GM12878 (cell line): ENCODE data around the gene MARCHF9. TPM values are rescaled to one million over a fixed set of nuclear protein-coding genes. Genes with fewer than 3 reads are reported as not detected.

Experiments
- ATAC-seq: fragments of 200-7000 bp; cut with Tn5 transposase; 3 replicates; pipeline ENCODE4 v1.9.1; 2020; ENCODE audit warnings: mild to moderate bottlenecking, moderate library complexity
- BruUV-seq: library from RNA; stranded (reverse); fragments of 400-500 nt; replicated peaks from 2 replicates; lab custom pipeline; 2021; lab: Mats Ljungman, UMichigan
- CTCF ChIA-PET: fragments of 300-600 bp; sonication (Branson Sonifier 250); formaldehyde crosslinking; extraction: SDS; loops from one replicate; lab custom pipeline; 2021; ENCODE audit warnings: inconsistent platforms; lab: Yijun Ruan, JAX
- POLR2A ChIA-PET: fragments of 350-600 bp; formaldehyde crosslinking; extraction: SDS; loops from one replicate; lab custom pipeline; 2021; ENCODE audit warnings: inconsistent platforms; lab: Charles Lee
- RAD21 ChIA-PET: fragments of 300-600 bp; sonication (Branson Sonifier 250); formaldehyde crosslinking; loops from one replicate; lab custom pipeline; 2023; ENCODE audit warnings: antibody characterized with exemption; ENCODE audit not compliant: unreplicated experiment; lab: Charles Lee
- SMC1A ChIA-PET: fragments of 300-600 bp; sonication (Branson Sonifier 250); formaldehyde crosslinking; loops from one replicate; lab custom pipeline; 2023; ENCODE audit not compliant: unreplicated experiment, uncharacterized antibody; lab: Charles Lee
- DNase-seq: peaks from one replicate; pipeline ENCODE4 v3.0.0-alpha.2; 2011; ENCODE audit warnings: low read depth, low spot score
- FAIRE-seq: peaks from 3 replicates; lab custom pipeline; 2011; peaks lifted over from hg19 to GRCh38; lab: Jason Lieb, UNC
- H2AFZ ChIP-seq: 2 replicates; pipeline ENCODE4 v1.6.0; 2011; ENCODE audit warnings: low read depth, low read length, control low read depth; ENCODE audit not compliant: control insufficient read depth
- H3K27ac ChIP-seq: 2 replicates; pipeline ENCODE4 v1.5.1; 2011; ENCODE audit warnings: control low read depth; ENCODE audit not compliant: control insufficient read depth, insufficient read depth
- H3K27me3 ChIP-seq, 2 experiments: replicated peaks in 1 of 2; 2 replicates each; pipeline versions ENCODE4 v1.6.0 to v1.6.1; 2011; ENCODE audit warnings: low read length in 1 of 2; ENCODE audit not compliant: control insufficient read depth in 2 of 2, insufficient read depth in 2 of 2
- H3K36me3 ChIP-seq, 2 experiments: 2 replicates each; pipeline ENCODE4 v1.5.1; 2011; ENCODE audit warnings: low read length in 1 of 2; ENCODE audit not compliant: control insufficient read depth in 2 of 2, insufficient read depth in 2 of 2
- H3K4me1 ChIP-seq: 2 replicates; pipeline ENCODE4 v1.6.1; 2011; ENCODE audit warnings: mild to moderate bottlenecking, low read length, moderate library complexity, mixed read lengths; ENCODE audit not compliant: control insufficient read depth, insufficient read depth
- H3K4me2 ChIP-seq: 2 replicates; pipeline ENCODE4 v1.6.0; 2011; ENCODE audit warnings: control low read depth; ENCODE audit not compliant: control insufficient read depth, insufficient read depth
- H3K4me3 ChIP-seq: fragments of 200-600 bp; sonication (generic); 2 replicates; pipeline ENCODE4 v1.5.1; 2016
- H3K79me2 ChIP-seq: 2 replicates; pipeline ENCODE4 v1.6.0; 2011; ENCODE audit warnings: low read length; ENCODE audit not compliant: control insufficient read depth, insufficient read depth
- H3K9ac ChIP-seq: 2 replicates; pipeline ENCODE4 v1.8.0; 2011; ENCODE audit warnings: low read length, control low read depth, mixed read lengths; ENCODE audit not compliant: control insufficient read depth, insufficient read depth
- H3K9me3 ChIP-seq: replicated peaks from 3 replicates; pipeline ENCODE4 v1.5.1; 2011; ENCODE audit warnings: mild to moderate bottlenecking, low read length; ENCODE audit not compliant: control insufficient read depth, insufficient read depth
- H4K20me1 ChIP-seq: 2 replicates; pipeline ENCODE4 v1.6.0; 2011; ENCODE audit not compliant: control insufficient read depth, insufficient read depth
- BMI1 ChIP-seq: fragments of 450-650 bp; IDR thresholded peaks from 2 replicates; pipeline ENCODE4 v1.6.1; 2016; ENCODE audit warnings: mild to moderate bottlenecking, moderate library complexity, borderline replicate concordance
- MEF2B ChIP-seq: fragments of 450-650 bp; IDR thresholded peaks from 2 replicates; pipeline ENCODE4 v1.6.1; 2018; ENCODE audit warnings: mild to moderate bottlenecking, moderate library complexity; ENCODE audit not compliant: partially characterized antibody, poor library complexity, severe bottlenecking
- SPI1 ChIP-seq: IDR thresholded peaks from 2 replicates; pipeline ENCODE4 v1.6.1; 2011; ENCODE audit warnings: low read depth, mild to moderate bottlenecking, low read length, moderate library complexity, borderline replicate concordance; ENCODE audit not compliant: insufficient read depth
- TAF1 ChIP-seq: IDR thresholded peaks from 2 replicates; pipeline ENCODE4 v1.6.1; 2011; ENCODE audit warnings: mild to moderate bottlenecking, low read depth, low read length, borderline replicate concordance
- TBL1XR1 ChIP-seq: IDR thresholded peaks from 2 replicates; pipeline ENCODE4 v1.6.1; 2012; ENCODE audit warnings: low read depth, low read length, improper control_type of control experiment
- TCF12 ChIP-seq: IDR thresholded peaks from 2 replicates; pipeline ENCODE4 v1.6.1; 2011; ENCODE audit warnings: low read depth, mild to moderate bottlenecking, low read length
- WRNIP1 ChIP-seq: IDR thresholded peaks from 2 replicates; pipeline ENCODE4 v1.6.1; 2011; ENCODE audit warnings: low read depth, low read length, improper control_type of control experiment, borderline replicate concordance
- YBX1 ChIP-seq: fragments of 450-650 bp; IDR thresholded peaks from 2 replicates; pipeline ENCODE4 v1.6.1; 2016; ENCODE audit warnings: antibody characterized with exemption
- ZBTB4 ChIP-seq: fragments of 450-650 bp; formaldehyde crosslinking; IDR thresholded peaks from 2 replicates; pipeline ENCODE4 v1.4.0; 2022; ENCODE audit warnings: mild to moderate bottlenecking, moderate library complexity
- ZNF24 ChIP-seq: fragments of 450-650 bp; IDR thresholded peaks from 2 replicates; pipeline ENCODE4 v1.6.1; 2017; ENCODE audit warnings: antibody characterized with exemption, mild to moderate bottlenecking
- ZNF274 ChIP-seq: IDR thresholded peaks from one replicate; pipeline ENCODE4 v1.8.0; 2011; ENCODE audit not compliant: insufficient read length, insufficient read depth
- WGBS: methylation state at CpG from one replicate; pipeline ENCODE4 v1.1.6; 2016; ENCODE audit warnings: low lambda C conversion rate; ENCODE audit not compliant: insufficient replicate concordance, insufficient coverage; ENCODE audit errors: missing lambda C conversion rate; 5-methylcytosine and 5-hydroxymethylcytosine counted together
- in situ Hi-C: fragments of 300-500 bp; cut with MboI; formaldehyde crosslinking; loops from 9 replicates; pipeline ENCODE4 v1.14.3; 2018; ENCODE audit warnings: mixed read lengths
- intact Hi-C: fragments of 100-400 bp; cut with micrococcal nuclease; formaldehyde crosslinking; loops from one replicate; pipeline ENCODE4 v1.14.2; 2022; ENCODE audit not compliant: unreplicated experiment
- polyA plus RNA-seq, 11 experiments: library from polyadenylated mRNA; depleted of rRNA in 4 of 11; unstranded in 6 of 11; stranded (reverse) in 5 of 11; fragments of >200 nt; fragmentation: Nextera tagmentation in 4 of 11; fragmentation: Illumina TruSeq in 1 of 11; extraction: Ambion mirVana in 4 of 11; extraction: Trizol in 1 of 11; gene quantifications; 1 replicate in 1 of 11; 2 replicates in 10 of 11; pipeline versions ENCODE4 v1.2.1 to v1.2.3, GENCODE V29; 2011 to 2016; ENCODE audit warnings: inconsistent platforms in 2 of 11, missing spikeins in 2 of 11, low read depth in 1 of 11
- total RNA-seq, 4 experiments: library from RNA; depleted of rRNA in 3 of 4; stranded (reverse); fragments of >200 nt in 3 of 4; fragmentation: Illumina TruSeq in 1 of 4; extraction: Trizol in 1 of 4; gene quantifications; 2 replicates each; pipeline versions ENCODE4 v1.2.1 to v1.2.3, GENCODE V29; 2013 to 2021
- TF ChIP-seq, protein P1 (sequence below): IDR thresholded peaks from 2 replicates; pipeline ENCODE4 v1.6.1; 2012; ENCODE audit warnings: low read depth, low read length, improper control_type of control experiment
- TF ChIP-seq, protein P2 (sequence below): fragments of 450-650 bp; IDR thresholded peaks from 2 replicates; pipeline ENCODE4 v1.6.1; 2014; ENCODE audit warnings: mild to moderate bottlenecking

The MARCHF9 gene
- total and polyA plus RNA-seq, 10 of the 15 experiments (the other 5 are each of a cell fraction or from before 2014, with no cell fraction given): 2.4 to 29.3 (median 13.0) TPM

- Histone ChIP-seq H3K4me1 (no peaks in the 10 kb centered on the region), H3K79me2 (no peaks in the 10 kb centered on the region), H3K9me3 (no peaks in the 10 kb centered on the region), H4K20me1 (no peaks in the 10 kb centered on the region), H2AFZ (no peak overlapping the region), H3K27me3 (no peaks in the 10 kb centered on the region), H3K4me3 (no peak overlapping the region), H3K9ac (no peak overlapping the region), H3K4me2 (no peak overlapping the region)
- BruUV-seq: no TSS peak
- ATAC-seq: no peak
- intact Hi-C loops: no loop called here
- no peak for FAIRE-seq
- DNase-seq: no peak
- TF ChIP-seq, protein P1, sequence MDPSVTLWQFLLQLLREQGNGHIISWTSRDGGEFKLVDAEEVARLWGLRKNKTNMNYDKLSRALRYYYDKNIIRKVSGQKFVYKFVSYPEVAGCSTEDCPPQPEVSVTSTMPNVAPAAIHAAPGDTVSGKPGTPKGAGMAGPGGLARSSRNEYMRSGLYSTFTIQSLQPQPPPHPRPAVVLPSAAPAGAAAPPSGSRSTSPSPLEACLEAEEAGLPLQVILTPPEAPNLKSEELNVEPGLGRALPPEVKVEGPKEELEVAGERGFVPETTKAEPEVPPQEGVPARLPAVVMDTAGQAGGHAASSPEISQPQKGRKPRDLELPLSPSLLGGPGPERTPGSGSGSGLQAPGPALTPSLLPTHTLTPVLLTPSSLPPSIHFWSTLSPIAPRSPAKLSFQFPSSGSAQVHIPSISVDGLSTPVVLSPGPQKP: no peak
- TF ChIP-seq, protein P2, sequence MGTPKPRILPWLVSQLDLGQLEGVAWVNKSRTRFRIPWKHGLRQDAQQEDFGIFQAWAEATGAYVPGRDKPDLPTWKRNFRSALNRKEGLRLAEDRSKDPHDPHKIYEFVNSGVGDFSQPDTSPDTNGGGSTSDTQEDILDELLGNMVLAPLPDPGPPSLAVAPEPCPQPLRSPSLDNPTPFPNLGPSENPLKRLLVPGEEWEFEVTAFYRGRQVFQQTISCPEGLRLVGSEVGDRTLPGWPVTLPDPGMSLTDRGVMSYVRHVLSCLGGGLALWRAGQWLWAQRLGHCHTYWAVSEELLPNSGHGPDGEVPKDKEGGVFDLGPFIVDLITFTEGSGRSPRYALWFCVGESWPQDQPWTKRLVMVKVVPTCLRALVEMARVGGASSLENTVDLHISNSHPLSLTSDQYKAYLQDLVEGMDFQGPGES: no peak
- TF ChIP-seq MEF2B: no peak
- TF ChIP-seq ZBTB4 (CRISPR knock-in tag): no peak
- no peak for TF ChIP-seq TAF1
- TF ChIP-seq ZNF24: no peak
- TF ChIP-seq YBX1: no peak
- no peak for TF ChIP-seq SPI1
- no peak for TF ChIP-seq TBL1XR1
- no peak for TF ChIP-seq ZNF274
- no peak for TF ChIP-seq TCF12
- no peak for TF ChIP-seq WRNIP1
- no peak for TF ChIP-seq BMI1
- TF ChIP-seq, all 136 proteins: peak for 0
- peaks cover 14 to 20% of the 10 kb centered on the region in 2 experiments for H3K36me3 ChIP-seq
- SMC1A ChIA-PET: no interaction called here
- POLR2A ChIA-PET: interaction anchor here (0.7 kb wide), 1 partner anchor 26 kb away, joined by 3 read pairs; no protein-coding TSS in a partner anchor
- H3K27ac ChIP-seq: no peak overlapping the region
- CTCF ChIA-PET: no interaction called here
- in situ Hi-C loops: no loop called here
- RAD21 ChIA-PET: no interaction called here
- WGBS: 93% methylated on average over 22 of the region's 22 CpGs
Observed at GRCh38 chr12:57717846-57718640, 36.9 kb upstream of the MARCHF9 start.
